ENCODE data around the gene PWWP2A. TPM values are rescaled to one million over a fixed set of nuclear protein-coding genes. Genes with fewer than 3 reads are reported as not detected.
"Not testable (repeated sequence)": the region's sequence is repeated elsewhere in the genome, so short reads cannot be mapped to it uniquely, and the experiment has no call there.

Gene PWWP2A
- total RNA-seq, 1 experiment from 2014 or later: 66.7 TPM

DNA sequence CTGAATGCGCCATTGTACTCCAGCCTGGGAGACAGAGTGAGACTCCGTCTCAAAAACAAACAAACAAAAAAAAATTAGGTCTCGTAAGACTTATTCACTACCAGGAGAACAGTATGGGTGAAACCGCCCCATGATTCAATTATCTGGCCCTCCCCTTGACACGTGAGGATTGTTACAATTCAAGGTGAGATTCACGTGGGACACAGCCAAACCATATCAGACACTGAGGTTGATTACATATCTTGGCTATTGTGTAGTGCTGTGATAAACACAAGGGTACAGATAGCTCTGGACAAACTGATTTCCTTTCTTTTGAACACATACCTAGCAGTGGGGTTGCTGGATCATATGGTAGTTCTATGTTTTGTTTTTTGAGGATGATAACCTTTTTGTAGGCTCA, 42.4 kb upstream of the PWWP2A start:
- WGBS (ENCODE audit: extremely low coverage, insufficient read length, low lambda C conversion rate): no CpG with 5 or more reads among the region's 6 CpGs
- Histone ChIP-seq H2BK12ac (ENCODE audit: insufficient read length, low read depth, low read length) (no peak overlapping the region), H4K20me1 (ENCODE audit: control insufficient read depth, insufficient read depth, insufficient read length) (no peaks in the 10 kb centered on the region), H3K23me2 (ENCODE audit: insufficient read length, low read depth, low read length, poor library complexity, severe bottlenecking) (no peaks in the 10 kb centered on the region), H2BK5ac (ENCODE audit: insufficient read length, low read length) (no peak overlapping the region), H2AK5ac (ENCODE audit: insufficient read length, low read length) (no peak overlapping the region), H3K79me2 (ENCODE audit: insufficient read depth, low read length) (peaks cover 1% of the 10 kb centered on the region; the same call in 1 of the 2 replicates), H3K23ac (ENCODE audit: insufficient read length, low read depth, low read length) (no peak overlapping the region), H2BK20ac (ENCODE audit: low read depth, low read length, poor library complexity, severe bottlenecking) (no peak overlapping the region), H4K8ac (replicated peaks; ENCODE audit: insufficient read length, low read depth, low read length) (no peak overlapping the region), H3K4me1 (ENCODE audit: insufficient read depth, low read length) (peaks cover 13% of the 10 kb centered on the region; the same call in 1 of the 2 replicates), H4K91ac (ENCODE audit: insufficient read length, low read depth, low read length) (no peak overlapping the region), H3K14ac (ENCODE audit: insufficient read depth, low read length) (no peak overlapping the region), H3K4ac (ENCODE audit: low read depth, low read length) (no peak overlapping the region), H3K79me1 (ENCODE audit: insufficient read depth, low read depth, low read length, poor library complexity, severe bottlenecking) (no peaks in the 10 kb centered on the region), H3K18ac (ENCODE audit: insufficient read length, low read depth, low read length) (no peak overlapping the region), H3K9ac (ENCODE audit: extremely low read depth, insufficient read length, low read length) (no peak overlapping the region), H2AFZ (ENCODE audit: low read length) (no peak overlapping the region), H3K4me2 (ENCODE audit: insufficient read depth, insufficient read length, low read length) (no peak overlapping the region), H2BK120ac (ENCODE audit: low read depth, low read length, poor library complexity, severe bottlenecking) (no peak overlapping the region), H3K56ac (ENCODE audit: insufficient read length, low read depth, low read length) (no peak overlapping the region), H3K27me3 (ENCODE audit: insufficient read depth, low read length) (no peaks in the 10 kb centered on the region), H2BK15ac (ENCODE audit: low read depth, low read length) (0 out of 2 replicates have a peak overlapping the region, but pooled peaks have one; percentile 17), H3K27ac (ENCODE audit: insufficient read length, low read depth, low read length) (no peak overlapping the region), H4K5ac (ENCODE audit: insufficient read length, low read depth, low read length) (no peak overlapping the region), H3K9me3 (ENCODE audit: control insufficient read depth, low read depth, low read length) (no peaks in the 10 kb centered on the region), H3T11ph (ENCODE audit: low read length) (no peak overlapping the region)
- Mint-ChIP-seq H3K4me3 (no peak overlapping the region; a peak in 1 of 5 replicates), H3K9me3 (no peaks in the 10 kb centered on the region), H3K36me3 (ENCODE audit: insufficient read depth in 1 of 3, low read depth in 3 of 3) (no peaks in the 10 kb centered on the region), H3K27ac (peak overlapping the region; percentile 42 to 88 (median 85); a peak in 6 of 7 replicates), H3K4me1 (peaks cover 42 to 56% of the 10 kb centered on the region in 2 experiments), H3K27me3 (ENCODE audit: low read depth) (no peaks in the 10 kb centered on the region)
- TF ChIP-seq, protein P1, sequence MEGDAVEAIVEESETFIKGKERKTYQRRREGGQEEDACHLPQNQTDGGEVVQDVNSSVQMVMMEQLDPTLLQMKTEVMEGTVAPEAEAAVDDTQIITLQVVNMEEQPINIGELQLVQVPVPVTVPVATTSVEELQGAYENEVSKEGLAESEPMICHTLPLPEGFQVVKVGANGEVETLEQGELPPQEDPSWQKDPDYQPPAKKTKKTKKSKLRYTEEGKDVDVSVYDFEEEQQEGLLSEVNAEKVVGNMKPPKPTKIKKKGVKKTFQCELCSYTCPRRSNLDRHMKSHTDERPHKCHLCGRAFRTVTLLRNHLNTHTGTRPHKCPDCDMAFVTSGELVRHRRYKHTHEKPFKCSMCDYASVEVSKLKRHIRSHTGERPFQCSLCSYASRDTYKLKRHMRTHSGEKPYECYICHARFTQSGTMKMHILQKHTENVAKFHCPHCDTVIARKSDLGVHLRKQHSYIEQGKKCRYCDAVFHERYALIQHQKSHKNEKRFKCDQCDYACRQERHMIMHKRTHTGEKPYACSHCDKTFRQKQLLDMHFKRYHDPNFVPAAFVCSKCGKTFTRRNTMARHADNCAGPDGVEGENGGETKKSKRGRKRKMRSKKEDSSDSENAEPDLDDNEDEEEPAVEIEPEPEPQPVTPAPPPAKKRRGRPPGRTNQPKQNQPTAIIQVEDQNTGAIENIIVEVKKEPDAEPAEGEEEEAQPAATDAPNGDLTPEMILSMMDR (conservative IDR thresholded peaks at IDR 0.05): no peak
- no peak for DNase-seq

DNA sequence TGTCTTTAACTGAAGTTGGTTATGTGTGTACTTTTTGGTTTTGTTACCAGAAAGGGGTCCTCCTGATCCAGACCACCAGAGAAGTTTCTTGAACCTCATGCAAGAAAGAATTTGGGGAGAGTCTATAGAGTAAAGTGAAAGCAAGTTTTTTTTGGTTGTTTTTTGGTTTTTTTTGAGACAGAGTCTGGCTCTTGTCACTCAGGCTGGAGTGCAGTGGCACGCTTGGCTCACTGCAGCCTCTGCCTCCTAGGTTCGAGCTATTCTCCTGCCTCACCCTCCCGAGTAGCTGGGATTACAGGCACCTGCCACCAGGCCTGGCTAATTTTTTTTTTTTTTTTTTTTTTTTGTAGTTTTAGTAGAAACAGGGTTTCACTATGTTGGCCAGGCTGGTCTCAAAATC, 41.6 kb upstream of the PWWP2A start:
- H3K23ac ChIP-seq (ENCODE audit: insufficient read length, low read depth, low read length); H4K5ac ChIP-seq (ENCODE audit: insufficient read length, low read depth, low read length); H3K9me3 Mint-ChIP-seq; H2AK5ac ChIP-seq (ENCODE audit: insufficient read length, low read length); H3K27me3 Mint-ChIP-seq (ENCODE audit: low read depth); H3T11ph ChIP-seq (ENCODE audit: low read length); H4K8ac ChIP-seq (replicated peaks; ENCODE audit: insufficient read length, low read depth, low read length); H3K9me3 ChIP-seq (ENCODE audit: control insufficient read depth, low read depth, low read length); H3K79me1 ChIP-seq (ENCODE audit: insufficient read depth, low read depth, low read length, poor library complexity, severe bottlenecking); H2AFZ ChIP-seq (ENCODE audit: low read length); H2BK15ac ChIP-seq (ENCODE audit: low read depth, low read length); H3K23me2 ChIP-seq (ENCODE audit: insufficient read length, low read depth, low read length, poor library complexity, severe bottlenecking); H3K79me2 ChIP-seq (ENCODE audit: insufficient read depth, low read length); DNase-seq; H4K20me1 ChIP-seq (ENCODE audit: control insufficient read depth, insufficient read depth, insufficient read length); H3K36me3 Mint-ChIP-seq (ENCODE audit: insufficient read depth in 1 of 3, low read depth in 3 of 3); H3K27me3 ChIP-seq (ENCODE audit: insufficient read depth, low read length); H3K56ac ChIP-seq (ENCODE audit: insufficient read length, low read depth, low read length); H2BK20ac ChIP-seq (ENCODE audit: low read depth, low read length, poor library complexity, severe bottlenecking): not testable (repeated sequence)
- Histone ChIP-seq H3K4me1 (ENCODE audit: insufficient read depth, low read length) (peaks cover 11% of the 10 kb centered on the region; the same call in 1 of the 2 replicates), H3K4me2 (ENCODE audit: insufficient read depth, insufficient read length, low read length) (peak overlapping the region; percentile 2), H4K91ac (ENCODE audit: insufficient read length, low read depth, low read length) (peak overlapping the region; percentile 54), H3K27ac (ENCODE audit: insufficient read length, low read depth, low read length) (peak overlapping the region; percentile 96), H3K4ac (ENCODE audit: low read depth, low read length) (peak overlapping the region; percentile 94; the same call in 1 of the 2 replicates), H3K9ac (ENCODE audit: extremely low read depth, insufficient read length, low read length) (peak overlapping the region; percentile 33), H2BK12ac (ENCODE audit: insufficient read length, low read depth, low read length) (peak overlapping the region; percentile 47), H2BK120ac (ENCODE audit: low read depth, low read length, poor library complexity, severe bottlenecking) (peak overlapping the region; percentile 52), H3K18ac (ENCODE audit: insufficient read length, low read depth, low read length) (peak overlapping the region; percentile 76), H3K14ac (ENCODE audit: insufficient read depth, low read length) (peak overlapping the region; percentile 74; the same call in 1 of the 2 replicates), H2BK5ac (ENCODE audit: insufficient read length, low read length) (peak overlapping the region; percentile 24)
- WGBS (ENCODE audit: extremely low coverage, insufficient read length, low lambda C conversion rate): no CpG with 5 or more reads among the region's 3 CpGs
- Mint-ChIP-seq H3K27ac (peak overlapping the region; percentile 96 to 99 (median 98)), H3K4me3 (peak overlapping the region; percentile 34 to 49; a peak in 3 of 5 replicates), H3K4me1 (peaks cover 35 to 49% of the 10 kb centered on the region in 2 experiments)
